ENCODE results near the gene FCER2.
"Not testable (repeated sequence)": the region's sequence is repeated elsewhere in the genome, so short reads cannot be mapped to it uniquely, and the experiment has no call there.

Gene FCER2

GRCh38 chr19:7701654-7702457, at the start of gene FCER2:
FCER2 (minus strand) TSS chr19:7702131; CDS start chr19:7699760, 2,371 bp downstream.
- DNase-seq: no peak

DNA sequence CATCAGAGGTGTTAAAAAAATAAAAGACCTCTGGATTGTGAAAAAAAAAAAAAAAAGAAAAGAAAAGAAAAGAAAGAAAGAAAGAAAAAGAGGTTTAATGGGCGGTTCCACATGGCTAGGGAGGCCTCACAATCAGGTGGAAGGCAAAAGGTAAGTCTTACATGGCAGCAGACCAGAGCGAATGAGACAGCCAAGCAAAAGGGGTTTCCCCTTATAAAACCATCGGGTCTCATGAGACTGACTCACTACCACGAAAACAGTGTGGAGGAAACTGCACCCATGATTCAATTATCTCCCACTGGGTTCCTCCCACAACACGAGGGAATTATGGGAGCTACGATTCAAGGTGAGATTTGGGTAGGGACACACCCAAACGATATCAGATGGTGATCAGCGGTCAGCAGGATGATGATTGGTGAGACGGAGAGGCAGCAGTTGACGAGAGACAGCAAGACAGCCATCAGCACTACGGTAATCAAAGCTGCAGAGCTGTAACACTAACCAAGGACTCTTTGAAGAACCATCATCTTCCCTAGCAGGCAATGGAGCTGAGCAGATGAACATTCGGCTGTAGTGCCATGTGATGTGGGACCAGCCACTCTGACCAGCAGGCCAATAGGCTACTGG, 49.3 kb upstream of the FCER2 start:
- peak; percentile 73 for DNase-seq

- DNase-seq: no peak
Observed at GRCh38 chr19:7748756-7749155, 46.8 kb upstream of the FCER2 start.

GRCh38 chr19:7748171-7748570, 46.2 kb upstream of the FCER2 start:
- DNase-seq: no peak

DNA sequence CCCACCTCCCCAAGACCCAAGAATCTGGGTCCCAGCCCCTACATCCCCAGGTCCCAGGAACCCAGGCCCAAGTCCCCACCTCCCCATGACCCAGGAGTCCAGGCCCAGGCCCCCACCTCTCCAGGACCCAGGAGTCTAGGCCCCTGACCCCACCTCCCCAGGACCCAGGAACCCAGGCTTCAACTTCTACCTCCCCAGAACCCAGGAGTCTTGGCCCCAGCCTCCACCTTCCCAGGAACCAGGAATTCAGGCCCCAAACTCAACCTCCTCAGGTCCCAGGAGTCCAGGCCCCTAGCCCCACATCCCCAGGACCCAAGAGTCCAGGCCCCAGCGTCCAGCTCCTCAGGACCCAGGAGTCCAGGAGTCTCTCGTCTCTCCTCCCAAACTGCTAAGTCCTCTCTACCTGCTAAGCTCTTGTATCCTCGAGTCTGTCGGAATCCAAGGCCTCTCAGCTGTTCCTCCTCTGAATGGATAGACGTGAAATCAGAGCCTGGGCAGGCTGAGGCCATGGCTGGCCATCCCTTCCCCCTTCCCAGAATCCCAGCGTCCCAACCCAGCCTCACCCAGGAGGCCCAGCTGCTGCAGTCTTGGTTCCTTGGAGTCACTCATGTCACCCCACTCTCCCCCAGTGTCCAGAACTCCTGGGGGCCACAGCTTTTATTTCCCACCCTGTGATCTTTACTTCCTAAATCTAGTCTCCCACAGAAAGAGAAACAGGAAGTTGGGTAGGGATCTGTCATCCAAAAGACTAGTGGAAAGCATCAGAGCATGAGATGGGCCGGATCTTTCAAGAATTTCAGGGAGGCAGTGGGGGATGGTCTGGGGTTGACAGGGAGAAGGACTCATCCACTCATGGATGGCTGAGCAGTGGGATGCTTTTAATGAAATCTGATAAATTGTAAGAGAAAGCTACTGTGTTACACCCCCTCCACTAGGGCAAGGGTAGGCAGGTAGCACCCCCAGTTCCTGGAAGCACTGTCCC, 45.3 kb upstream of the FCER2 start, which contains the start of gene CD209:
TSS of gene CD209 (minus strand) at position 632 of the 982 bp plus-strand sequence. CDS start at position 609, 23 bp downstream.
- no peak for DNase-seq

DNA sequence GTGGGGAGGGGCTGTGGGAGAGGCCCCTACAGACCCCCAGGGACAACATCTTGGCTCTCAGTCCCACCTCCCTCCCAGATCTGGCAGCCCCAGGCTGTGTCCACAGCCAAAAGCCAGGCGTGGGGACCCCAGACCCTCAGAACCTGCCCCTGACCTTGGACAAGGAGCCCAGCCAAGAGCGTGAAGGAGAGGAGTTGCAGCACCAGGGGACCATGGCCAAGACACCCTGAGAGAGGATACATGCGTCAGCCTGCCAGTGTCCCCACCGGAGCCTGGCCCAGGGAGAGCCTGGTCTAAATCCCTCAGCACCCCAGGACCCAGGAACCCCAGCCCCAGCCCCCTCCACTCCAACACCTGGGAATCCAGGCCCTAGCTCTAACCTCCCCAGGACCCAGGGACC, 44.4 kb upstream of the FCER2 start:
- DNase-seq: not testable (repeated sequence)

DNA sequence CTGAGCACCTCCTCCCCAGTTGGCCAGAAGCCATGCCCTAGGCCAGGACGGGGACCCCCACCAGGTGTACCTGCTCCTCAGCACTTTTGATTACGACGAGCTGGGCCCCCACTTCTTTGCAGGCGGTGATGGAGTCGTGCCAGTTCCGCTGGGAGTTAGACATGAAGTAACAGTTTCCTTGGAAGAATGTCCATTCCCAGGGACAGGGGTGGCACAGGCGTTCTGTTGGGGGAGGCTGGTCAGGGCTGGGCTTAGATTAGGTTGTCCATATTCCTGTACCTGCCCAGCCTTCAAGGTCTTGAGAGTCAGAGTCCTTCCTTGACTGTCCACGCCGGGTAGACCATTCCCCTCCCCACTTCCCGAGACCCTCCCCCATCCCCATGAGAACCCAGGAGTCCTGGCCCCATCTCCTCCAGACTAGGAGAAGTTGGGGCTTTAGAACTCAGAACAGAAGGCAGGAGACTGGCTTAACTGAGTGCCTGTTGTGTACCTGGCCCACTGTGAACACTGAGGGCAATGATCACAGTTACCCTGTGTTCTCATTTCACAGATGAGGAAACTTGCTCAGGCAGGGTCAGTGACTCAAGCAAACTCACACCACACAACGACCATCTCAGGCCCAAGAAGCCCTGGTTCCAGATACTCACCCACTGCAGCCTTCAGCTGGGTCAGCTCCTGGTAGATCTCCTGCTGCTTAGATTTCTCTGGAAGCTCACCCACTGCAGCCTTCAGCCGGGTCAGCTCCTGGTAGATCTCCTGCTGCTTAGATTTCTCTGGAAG, 43.1 kb upstream of the FCER2 start:
- DNase-seq: no peak

GRCh38 chr19:7744199-7744786, 42.4 kb upstream of the FCER2 start:
- no peak for DNase-seq

DNA sequence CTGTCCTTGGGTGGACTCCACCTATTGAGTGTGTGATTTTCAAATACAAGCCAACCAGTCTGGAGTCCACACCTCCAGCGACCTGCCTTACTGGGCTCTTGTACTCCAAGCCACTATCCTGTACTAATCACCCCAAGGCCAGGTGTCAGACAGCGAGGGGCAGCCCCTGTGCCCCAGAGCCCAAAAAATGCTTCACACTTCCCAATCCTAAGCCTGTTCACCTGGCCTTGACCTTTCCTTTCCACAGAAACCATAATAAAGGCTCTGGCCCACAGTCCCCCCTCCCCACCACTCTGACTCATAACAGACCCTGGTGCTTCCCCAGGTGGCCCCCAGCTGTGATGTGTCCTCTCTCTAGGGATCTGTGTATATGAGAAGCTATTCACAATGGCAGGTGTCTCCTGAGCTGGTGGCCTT, 41.5 kb upstream of the FCER2 start:
- DNase-seq: no peak

GRCh38 chr19:7742991-7743390, 41.1 kb upstream of the FCER2 start:
- DNase-seq: no peak

- DNase-seq: no peak
Observed at GRCh38 chr19:7742575-7742974, 40.6 kb upstream of the FCER2 start.

- no peak for DNase-seq
Observed at GRCh38 chr19:7740682-7741054, 38.7 kb upstream of the FCER2 start.

GRCh38 chr19:7739801-7740681, 38.1 kb upstream of the FCER2 start:
- DNase-seq: no peak

DNA sequence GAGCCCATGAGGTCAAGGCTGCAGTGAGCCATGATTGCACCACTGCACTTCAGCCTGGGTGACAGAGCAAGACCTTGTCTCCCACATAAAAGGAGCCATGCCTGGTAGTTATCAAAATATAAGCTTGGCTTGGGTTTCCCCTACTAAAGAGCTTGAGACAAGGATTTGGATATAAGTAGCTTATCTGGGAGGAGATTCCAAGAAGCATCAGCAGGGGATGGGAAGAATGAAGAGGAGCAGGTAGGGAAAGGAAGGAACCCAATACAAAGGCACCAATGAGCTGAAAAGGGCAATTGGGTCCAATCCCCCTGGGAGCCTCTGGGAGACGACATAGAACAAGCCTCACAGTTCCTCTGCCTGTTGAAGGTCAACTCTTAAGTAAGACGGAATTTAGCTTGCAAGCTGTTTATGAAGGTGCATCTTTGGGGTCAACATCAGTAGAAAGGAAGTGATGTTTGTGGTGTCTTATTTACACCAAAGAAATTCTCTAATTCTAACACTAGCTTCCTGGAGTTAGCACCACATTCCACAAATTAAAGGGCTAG, 37.4 kb upstream of the FCER2 start:
- DNase-seq: no peak

- DNase-seq: no peak
Observed at GRCh38 chr19:7738023-7738422, 36.1 kb upstream of the FCER2 start.

- DNase-seq: no peak
Observed at GRCh38 chr19:7737215-7737614, 35.3 kb upstream of the FCER2 start.

- DNase-seq: no peak
Observed at GRCh38 chr19:7736148-7736547, 34.2 kb upstream of the FCER2 start.

DNA sequence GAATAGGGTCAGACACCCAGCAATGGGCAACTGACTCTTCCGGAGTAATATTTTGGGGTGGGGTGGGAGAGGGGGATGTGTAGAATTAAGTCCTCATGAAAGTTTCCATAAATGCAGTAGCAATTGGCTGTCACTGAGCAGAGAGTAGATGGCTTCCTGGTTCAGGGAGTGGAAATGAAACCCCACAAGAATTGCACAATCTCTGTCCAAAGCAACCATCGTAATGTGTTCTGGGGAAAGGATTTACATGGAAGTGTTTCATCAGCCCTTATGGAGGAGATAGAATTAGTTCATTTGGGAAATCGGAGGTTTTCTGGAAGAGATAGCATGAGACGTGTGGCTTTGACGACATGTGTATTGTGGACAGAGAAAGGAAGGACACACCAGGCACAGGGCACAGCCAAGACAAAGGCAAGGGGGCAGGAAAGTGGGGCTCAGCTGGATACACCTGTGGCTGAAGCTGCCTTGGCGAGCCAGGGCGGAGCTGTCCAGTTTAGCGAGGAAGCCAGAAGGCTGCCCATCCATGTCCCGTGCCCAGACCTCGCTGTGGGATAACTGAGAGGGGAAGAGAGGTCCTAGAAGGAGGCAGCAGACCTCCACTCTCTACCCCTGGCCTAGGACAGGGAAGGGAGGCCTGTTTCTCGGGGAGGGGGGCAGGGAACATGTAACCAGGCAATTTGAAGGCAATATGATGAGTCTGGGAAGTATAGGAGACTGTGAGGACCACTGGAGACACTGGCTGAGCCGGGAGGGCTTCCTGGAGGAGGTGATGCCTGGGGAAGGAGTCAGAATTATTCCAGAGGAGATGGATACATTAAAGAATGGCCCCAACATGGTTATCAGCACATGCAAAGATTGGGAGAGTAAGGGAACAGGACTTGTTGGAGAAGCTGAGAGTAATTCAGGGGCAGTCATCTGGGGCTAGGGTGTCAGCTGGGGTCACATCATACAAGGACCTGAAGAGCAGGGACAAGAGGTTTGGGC, 32.6 kb upstream of the FCER2 start:
- no peak for DNase-seq

DNA sequence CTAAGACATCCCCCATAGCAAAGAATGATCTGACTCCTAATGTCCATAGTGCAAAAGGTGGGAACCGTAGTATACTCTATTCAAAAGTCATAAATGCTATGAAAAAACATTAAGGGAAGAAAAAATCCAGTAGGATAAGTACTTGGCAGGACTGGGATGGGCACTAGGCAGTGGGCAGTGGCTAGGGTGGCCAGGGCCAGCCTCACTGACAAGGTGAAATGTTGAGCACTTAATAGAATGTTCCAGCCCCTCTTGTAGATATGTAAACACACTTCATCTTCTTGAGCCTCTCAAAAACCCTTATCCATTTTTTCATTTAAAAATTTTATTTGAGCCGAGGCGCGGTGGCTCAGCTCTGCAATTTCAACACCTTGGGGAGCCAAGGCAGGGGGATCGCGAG, 31.4 kb upstream of the FCER2 start:
- DNase-seq: no peak

Measured in activated effector memory CD4-positive, alpha-beta T cell treated with anti-CD3 and anti-CD28 coated beads, Interleukin-2, amount 50 U/mL, for 16 hours (primary cell).